Activated T-helper 9 cell treated with anti-CD3 and anti-CD28 coated beads, Interleukin-2, amount 50 U/mL, for 16 hours (primary cell): ENCODE measurements around the gene ALPP.
"Not testable (repeated sequence)": the region's sequence is repeated elsewhere in the genome, so short reads cannot be mapped to it uniquely, and the experiment has no call there.

ENCODE experiments used
- DNase-seq: peaks from one replicate; pipeline ENCODE4 v3.0.0-alpha.2; 2020; ENCODE audit warnings: low read depth

Gene ALPP

DNA sequence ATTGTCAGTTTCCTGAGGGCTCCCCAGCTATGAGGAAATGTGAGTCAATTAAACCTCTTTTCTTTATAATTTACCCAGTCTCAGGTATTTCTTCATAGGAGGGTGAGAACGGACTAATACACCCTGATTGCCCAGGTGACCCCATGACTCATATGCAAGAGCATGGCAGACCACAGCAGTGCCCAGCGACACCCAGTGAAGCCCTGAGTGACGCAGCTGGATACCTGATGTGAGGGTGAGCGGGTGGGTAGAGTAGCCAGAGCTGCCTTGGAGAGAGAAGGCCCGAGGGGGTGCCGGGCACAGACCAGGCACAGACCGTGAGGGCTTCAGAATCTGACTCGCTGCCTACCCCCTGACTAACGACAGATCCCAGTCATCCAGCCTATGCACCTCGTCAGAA is 43.5 kb downstream of the ALPP start:
- no peak for DNase-seq

DNA sequence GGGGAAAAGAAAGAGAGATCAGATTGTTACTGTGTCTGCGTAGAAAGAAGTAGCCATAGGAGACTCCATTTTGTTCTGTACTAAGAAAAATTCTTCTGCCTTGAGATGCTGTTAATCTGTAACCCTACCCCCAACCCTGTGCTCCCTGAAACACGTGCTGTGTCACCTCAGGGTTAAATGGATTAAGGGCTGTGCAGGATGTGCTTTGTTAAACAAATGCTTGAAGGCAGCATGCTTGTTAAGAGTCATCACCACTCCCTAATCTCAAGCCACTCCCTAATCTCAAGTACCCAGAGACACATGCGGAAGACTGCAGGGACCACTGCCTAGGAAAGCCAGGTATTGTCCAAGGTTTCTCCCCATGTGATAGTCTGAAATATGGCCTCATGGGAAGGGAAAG is 44.4 kb downstream of the ALPP start:
- not testable (repeated sequence) for DNase-seq

DNA sequence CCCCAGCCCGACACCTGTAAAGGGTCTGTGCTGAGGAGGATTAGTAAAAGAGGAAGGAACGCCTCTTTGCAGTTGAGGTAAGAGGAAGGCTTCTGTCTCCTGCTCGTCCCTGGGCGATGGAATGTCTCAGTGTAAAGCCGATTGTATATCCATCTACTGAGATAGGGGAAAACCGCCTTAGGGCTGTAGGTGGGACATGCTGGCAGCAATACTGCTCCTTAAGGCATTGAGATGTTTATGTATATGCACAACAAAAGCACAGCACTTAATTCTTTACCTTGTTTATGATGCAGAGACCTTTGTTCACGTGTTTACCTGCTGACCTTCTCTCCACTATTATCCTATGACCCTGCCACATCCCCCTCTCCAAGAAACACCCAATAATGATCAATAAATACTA is 44.9 kb downstream of the ALPP start:
- DNase-seq: not testable (repeated sequence)

DNA sequence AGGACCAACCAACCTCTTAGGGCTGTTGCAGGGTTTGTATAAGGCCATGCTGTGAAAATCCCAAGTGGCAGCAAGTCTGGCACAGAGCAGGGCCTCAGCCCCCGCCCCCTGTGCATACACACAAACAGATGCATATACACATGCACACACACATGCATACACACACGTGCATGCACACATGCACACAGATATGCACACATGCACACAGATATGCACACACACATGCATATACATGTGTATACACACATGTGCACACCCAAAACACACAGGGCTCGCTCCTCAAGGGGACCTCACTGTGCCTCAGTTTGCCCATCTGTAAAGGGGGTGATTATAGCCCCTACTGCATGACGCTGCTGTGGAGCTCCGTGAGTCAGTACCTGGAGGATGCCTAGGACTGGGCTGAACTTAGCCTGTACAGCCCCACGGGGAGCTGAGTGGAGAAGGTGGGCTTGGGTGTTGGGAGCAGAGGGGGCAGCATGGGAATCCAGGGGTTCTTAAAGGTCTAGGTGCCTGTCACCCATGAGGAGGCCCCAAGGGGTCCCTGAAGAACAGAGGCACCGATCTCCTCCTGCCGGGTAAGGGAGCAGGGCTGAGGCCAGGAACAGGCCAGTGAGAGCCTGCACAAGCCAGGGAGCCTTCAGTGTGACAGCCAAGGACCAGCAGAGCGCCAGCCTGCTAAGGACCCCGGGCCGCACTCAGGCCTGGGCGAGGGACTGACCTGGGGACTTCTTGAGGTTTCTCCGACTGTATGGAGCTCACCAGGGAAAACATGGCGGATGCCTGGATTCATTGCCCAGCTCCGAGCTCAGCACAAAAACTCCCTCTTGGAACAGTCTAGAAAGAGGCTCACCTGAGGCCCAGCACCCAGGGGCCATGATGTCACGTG is 53.4 kb downstream of the ALPP start:
- DNase-seq: no peak
